Activated T-helper 17 cell treated with anti-CD3 and anti-CD28 coated beads, Interleukin-2, amount 50 U/mL, for 72 hours (primary cell): Measurements from ENCODE around the gene EBPL. TPM values are rescaled to one million over a fixed set of nuclear protein-coding genes. Genes with fewer than 3 reads are reported as not detected.

ENCODE experiments used
- ATAC-seq: fragments of 150-1000 bp; cut with Tn5 transposase; replicated peaks from 2 replicates; pipeline ENCODE4 v1.10.0; 2021; ENCODE audit warnings: mild to moderate bottlenecking, moderate library complexity
- H3K27ac Mint-ChIP-seq: one replicate; pipeline ENCODE4 v1.8.0; 2022; ENCODE audit warnings: mixed read lengths
- H3K27me3 Mint-ChIP-seq: one replicate; pipeline ENCODE4 v1.8.0; 2022; ENCODE audit warnings: mixed read lengths
- H3K36me3 Mint-ChIP-seq: one replicate; pipeline ENCODE4 v1.8.0; 2022; ENCODE audit warnings: low read depth, mild to moderate bottlenecking, mixed read lengths
- H3K4me1 Mint-ChIP-seq: one replicate; pipeline ENCODE4 v1.8.0; 2022; ENCODE audit warnings: mixed read lengths
- H3K4me3 Mint-ChIP-seq: one replicate; pipeline ENCODE4 v1.8.0; 2022; ENCODE audit warnings: mild to moderate bottlenecking, mixed read lengths
- H3K9me3 Mint-ChIP-seq: one replicate; pipeline ENCODE4 v1.8.0; 2022; ENCODE audit warnings: mixed read lengths
- total RNA-seq, 2 donors: library from RNA; stranded (reverse); gene quantifications; one replicate each; pipeline ENCODE4 v1.2.3, GENCODE V29; 2022

The EBPL gene
- total RNA-seq, 2 donors from 2014 or later, result 24.0 to 53.5 TPM

DNA sequence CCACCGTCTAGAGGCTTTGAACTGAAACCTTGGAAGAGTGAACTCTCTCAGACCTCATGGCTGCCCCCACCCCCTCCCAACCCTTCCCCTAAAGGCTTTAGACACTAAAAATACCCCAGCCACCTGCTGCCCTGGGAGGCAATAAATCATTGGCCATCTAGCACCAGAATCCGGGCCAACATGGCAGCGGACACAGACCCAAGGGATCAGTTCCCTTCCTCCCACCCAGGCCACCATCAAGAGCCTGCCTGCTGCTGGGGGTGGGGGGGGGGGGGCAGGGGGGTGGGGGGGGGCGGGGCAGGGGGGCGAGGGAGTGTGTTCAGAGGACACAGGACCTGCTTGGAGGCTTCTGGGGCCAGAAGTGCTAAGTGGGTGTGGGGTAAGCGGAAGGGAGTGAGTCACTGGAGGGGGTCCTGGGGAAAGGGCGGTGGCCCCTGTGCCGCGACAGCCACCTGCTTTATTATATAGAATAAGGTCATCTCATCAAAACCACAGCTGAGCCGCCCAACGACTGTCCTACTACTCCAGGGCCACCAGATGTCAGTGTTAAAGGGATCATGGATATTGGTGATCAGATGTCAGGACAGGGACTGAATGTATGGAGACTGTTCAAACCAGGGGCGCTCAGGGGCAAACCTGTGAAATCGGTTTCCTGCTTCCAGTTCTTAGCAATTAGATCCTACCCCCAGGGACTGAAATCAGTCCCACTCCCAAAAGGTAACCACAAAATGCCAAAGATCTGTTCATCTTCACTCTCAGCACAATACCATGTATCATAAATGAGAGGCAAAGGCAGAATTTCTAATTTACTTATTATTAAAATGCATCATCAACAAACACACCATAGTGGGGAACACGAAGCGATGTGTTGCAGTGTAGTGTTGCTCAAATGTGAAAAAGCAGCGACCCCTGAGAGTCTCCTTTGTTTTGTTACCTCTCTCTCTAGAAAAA is 38.7 kb downstream of the EBPL start:
- H3K9me3 Mint-ChIP-seq, result no peaks in the 10 kb centered on the region
- no peak overlapping the region for H3K27ac Mint-ChIP-seq
- no peaks in the 10 kb centered on the region for H3K4me1 Mint-ChIP-seq
- no peak overlapping the region for H3K4me3 Mint-ChIP-seq
- H3K36me3 Mint-ChIP-seq, result no peaks in the 10 kb centered on the region
- H3K27me3 Mint-ChIP-seq, result no peaks in the 10 kb centered on the region
- ATAC-seq, result no peak

- H3K4me3 Mint-ChIP-seq, result no peak overlapping the region
- ATAC-seq, result no peak
- no peaks in the 10 kb centered on the region for H3K9me3 Mint-ChIP-seq
- H3K4me1 Mint-ChIP-seq, result no peaks in the 10 kb centered on the region
- H3K27ac Mint-ChIP-seq, result no peak overlapping the region
- H3K36me3 Mint-ChIP-seq, result no peaks in the 10 kb centered on the region
- no peaks in the 10 kb centered on the region for H3K27me3 Mint-ChIP-seq
Measured at GRCh38 chr13:49651570-49652354, 39.5 kb downstream of the EBPL start.

- H3K27me3 Mint-ChIP-seq, result no peaks in the 10 kb centered on the region
- no peaks in the 10 kb centered on the region for H3K36me3 Mint-ChIP-seq
- no peak overlapping the region for H3K27ac Mint-ChIP-seq
- peaks cover 5% of the 10 kb centered on the region for H3K4me1 Mint-ChIP-seq
- no peak for ATAC-seq
- no peaks in the 10 kb centered on the region for H3K9me3 Mint-ChIP-seq
- no peak overlapping the region for H3K4me3 Mint-ChIP-seq
Measured at GRCh38 chr13:49649963-49650312, 41.3 kb downstream of the EBPL start.

DNA sequence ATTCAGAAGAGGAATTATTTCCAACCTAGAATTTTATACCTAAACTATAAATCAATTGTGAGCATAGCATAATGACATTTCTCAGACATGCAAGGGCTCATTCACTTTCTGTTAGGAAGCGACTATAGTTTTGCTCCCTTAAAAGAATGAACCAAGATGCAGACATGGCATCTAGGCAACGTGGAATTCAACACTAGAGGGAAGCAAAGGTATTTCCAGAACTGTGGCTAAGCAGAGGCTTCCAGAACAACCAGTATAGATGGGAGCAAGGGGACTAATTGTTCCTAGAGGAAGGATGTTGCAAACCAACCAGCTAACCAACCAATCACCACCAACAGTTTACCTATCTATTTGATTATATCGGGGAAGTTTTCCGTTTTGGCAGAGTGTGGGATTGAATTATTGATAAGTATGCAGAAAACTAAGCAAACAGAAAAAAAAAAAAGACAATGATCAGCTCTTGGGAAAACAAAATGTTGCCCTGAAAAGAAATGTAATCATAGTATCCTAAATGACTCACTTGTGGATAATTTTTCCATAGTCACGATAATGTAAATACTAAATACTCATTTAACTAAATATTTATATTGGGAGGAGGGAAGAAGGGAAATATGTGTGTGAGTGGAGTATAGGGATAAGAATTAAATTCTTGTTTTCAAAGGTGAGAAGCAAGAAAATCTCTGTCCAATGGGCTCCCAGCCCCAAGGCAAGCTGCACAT is 41.9 kb downstream of the EBPL start:
- H3K27ac Mint-ChIP-seq, result no peak overlapping the region
- no peaks in the 10 kb centered on the region for H3K27me3 Mint-ChIP-seq
- no peaks in the 10 kb centered on the region for H3K9me3 Mint-ChIP-seq
- peaks cover 5% of the 10 kb centered on the region for H3K4me1 Mint-ChIP-seq
- ATAC-seq, result no peak
- no peaks in the 10 kb centered on the region for H3K36me3 Mint-ChIP-seq
- H3K4me3 Mint-ChIP-seq, result no peak overlapping the region

DNA sequence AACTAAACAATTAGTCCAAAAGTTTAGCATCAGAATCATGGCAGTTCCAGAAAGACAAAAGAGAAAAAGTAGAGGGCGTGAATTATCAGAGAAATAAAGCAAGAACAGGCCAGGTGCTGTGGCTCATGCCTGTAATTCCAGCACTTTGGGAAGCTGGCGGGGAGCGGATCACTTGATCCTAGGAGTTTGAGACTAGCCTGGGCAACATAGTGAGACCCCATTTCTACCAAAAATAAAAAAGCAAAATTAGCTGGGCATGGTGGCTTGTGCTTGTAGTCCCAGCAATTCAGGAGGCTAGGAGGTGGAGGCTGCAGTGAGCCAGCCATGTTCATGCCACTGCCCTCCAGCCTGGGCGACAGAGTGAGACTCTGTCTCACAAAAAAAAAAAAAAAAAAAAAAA is 44.6 kb downstream of the EBPL start:
- no peak overlapping the region for H3K27ac Mint-ChIP-seq
- no peaks in the 10 kb centered on the region for H3K27me3 Mint-ChIP-seq
- H3K4me3 Mint-ChIP-seq, result no peak overlapping the region
- no peaks in the 10 kb centered on the region for H3K36me3 Mint-ChIP-seq
- H3K4me1 Mint-ChIP-seq, result peaks cover 5% of the 10 kb centered on the region
- no peak for ATAC-seq
- H3K9me3 Mint-ChIP-seq, result no peaks in the 10 kb centered on the region

DNA sequence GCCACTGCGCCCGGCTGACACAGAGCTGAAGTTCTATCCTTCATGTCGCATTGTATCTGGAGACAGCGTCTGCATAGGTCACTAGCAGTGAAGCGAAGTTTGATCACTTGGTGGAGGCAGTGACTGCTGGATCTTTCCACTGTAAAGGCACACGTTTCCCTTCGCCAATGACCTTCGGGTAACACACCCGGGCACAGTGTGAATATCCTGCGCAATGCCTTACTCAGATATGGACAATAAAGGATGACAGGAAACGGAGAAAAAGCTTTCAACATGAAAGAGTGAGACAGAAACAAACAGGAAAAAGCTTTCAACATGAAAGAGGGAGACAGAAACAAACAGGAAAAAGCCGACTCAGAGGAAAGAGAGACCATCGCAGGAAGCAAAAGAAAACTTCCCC is 45.8 kb downstream of the EBPL start:
- Mint-ChIP-seq H3K27me3 (no peaks in the 10 kb centered on the region), H3K4me3 (peak overlapping the region; percentile 7), H3K27ac (peak overlapping the region; percentile 23), H3K4me1 (peaks cover 5% of the 10 kb centered on the region), H3K9me3 (no peaks in the 10 kb centered on the region), H3K36me3 (no peaks in the 10 kb centered on the region)
- ATAC-seq, result peak; percentile 18

DNA sequence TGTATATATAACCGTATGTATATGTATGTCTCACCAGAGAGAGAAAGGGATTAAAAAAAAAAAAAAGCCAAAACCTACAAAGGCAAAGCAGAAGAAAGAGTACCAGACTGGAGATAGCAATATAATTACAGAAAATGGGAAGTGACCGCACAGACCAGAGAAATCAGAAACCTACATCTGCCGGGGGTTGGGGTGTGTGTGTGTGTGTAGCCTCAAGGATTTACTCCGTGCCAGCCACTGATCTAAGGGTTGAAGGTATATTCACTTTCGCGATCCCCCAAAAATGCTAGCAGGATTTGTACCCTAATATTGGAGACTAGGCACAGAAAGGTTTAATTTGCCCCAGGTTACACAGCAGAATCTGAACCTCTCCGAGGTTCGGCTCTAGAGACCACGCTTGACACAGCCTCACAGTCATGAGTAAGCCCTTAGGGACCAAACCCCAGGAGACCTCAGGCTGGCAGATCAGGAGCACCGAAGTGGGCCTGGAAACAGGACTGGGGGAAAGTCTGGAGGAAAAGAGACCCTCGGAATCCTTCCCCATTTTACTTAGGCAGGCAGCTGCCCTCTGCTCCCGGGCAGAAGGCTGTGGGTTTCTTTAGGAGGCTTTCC is 48.1 kb downstream of the EBPL start:
- ATAC-seq, result no peak
- Mint-ChIP-seq H3K36me3 (no peaks in the 10 kb centered on the region), H3K27ac (no peak overlapping the region), H3K9me3 (no peaks in the 10 kb centered on the region), H3K4me3 (no peak overlapping the region), H3K27me3 (no peaks in the 10 kb centered on the region), H3K4me1 (peaks cover 5% of the 10 kb centered on the region)

DNA sequence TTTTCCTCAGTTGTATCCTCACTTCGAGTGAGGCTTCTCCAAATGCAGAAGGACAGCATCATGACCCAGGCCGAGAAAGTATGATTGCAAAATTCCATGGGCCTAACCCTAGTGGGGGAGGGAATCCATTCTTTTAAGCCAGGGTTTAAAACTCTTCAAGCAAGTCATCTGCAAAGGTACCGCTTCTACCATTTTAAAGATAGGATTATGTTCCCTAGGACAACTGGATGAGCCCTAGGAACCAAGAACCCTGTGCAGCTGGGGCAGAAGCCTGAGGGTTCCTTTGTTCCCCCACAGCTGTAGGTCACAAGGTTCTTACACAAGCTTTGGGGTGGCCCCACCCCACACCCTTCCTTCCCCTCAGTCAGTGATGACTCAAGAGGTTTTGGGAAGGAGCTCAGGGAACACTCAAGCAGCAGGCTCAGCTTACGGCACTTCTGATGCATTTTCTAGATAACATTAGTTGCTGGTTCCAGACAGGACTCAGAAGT is 49.4 kb downstream of the EBPL start:
- H3K4me3 Mint-ChIP-seq, result no peak overlapping the region
- H3K27ac Mint-ChIP-seq, result no peak overlapping the region
- ATAC-seq, result no peak
- H3K9me3 Mint-ChIP-seq, result no peaks in the 10 kb centered on the region
- H3K27me3 Mint-ChIP-seq, result no peaks in the 10 kb centered on the region
- no peaks in the 10 kb centered on the region for H3K36me3 Mint-ChIP-seq
- peaks cover 5% of the 10 kb centered on the region for H3K4me1 Mint-ChIP-seq

DNA sequence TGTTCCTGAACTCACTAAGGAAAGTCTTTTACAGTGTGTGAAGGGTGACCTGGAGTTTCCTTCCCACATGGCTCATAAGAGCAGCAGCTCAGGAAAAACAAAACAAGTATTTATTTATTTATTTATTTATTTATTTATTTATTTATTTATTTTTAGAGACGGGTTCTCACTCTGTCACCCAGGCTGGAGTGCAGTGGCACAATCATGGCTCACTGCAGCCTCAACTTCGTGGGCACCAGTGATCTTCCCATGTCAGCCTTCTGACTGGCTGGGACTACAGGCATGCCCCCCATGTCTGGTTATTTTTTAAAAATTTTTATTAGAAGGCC is 52.6 kb downstream of the EBPL start:
- Mint-ChIP-seq H3K27me3 (no peaks in the 10 kb centered on the region), H3K4me3 (no peak overlapping the region), H3K9me3 (no peaks in the 10 kb centered on the region), H3K4me1 (no peaks in the 10 kb centered on the region), H3K27ac (no peak overlapping the region), H3K36me3 (no peaks in the 10 kb centered on the region)
- no peak for ATAC-seq

DNA sequence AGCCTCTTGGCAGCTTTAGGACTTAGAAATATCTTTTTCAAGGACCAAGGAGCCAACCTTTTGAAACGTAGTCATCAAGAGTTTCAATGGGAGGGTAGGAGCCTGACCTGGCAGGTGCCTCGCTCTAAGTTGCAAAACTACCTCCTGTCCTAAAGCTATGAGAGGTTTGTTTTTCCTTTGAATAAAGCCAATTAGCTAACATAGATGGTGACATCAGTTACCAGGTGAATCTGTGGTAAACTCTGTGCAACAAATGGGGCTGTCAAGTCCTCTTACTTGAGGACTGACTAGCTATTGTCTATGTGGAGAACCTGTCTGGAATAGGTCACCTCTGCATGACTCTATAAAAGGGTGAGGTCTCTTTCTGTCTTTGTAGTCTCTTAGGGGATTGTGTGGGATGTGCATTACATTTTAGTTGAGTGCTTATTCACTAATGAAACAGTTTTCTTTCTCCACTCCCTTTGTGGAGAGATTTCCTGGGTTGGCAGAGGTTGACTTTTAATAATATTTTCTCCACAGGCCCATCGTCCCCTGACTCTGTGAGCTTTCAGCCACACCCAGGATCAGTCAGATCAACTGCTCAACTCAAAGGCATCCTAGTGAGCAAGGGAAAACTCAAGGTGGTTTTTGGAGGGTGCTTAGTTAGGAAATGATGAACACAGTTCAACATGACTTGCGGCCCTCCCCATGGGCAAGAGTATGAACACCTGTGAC is 53.1 kb downstream of the EBPL start:
- Mint-ChIP-seq H3K36me3 (no peaks in the 10 kb centered on the region), H3K4me1 (no peaks in the 10 kb centered on the region), H3K27me3 (no peaks in the 10 kb centered on the region), H3K27ac (no peak overlapping the region), H3K4me3 (no peak overlapping the region), H3K9me3 (no peaks in the 10 kb centered on the region)
- no peak for ATAC-seq

GRCh38 chr13:49636705-49637104 is 54.6 kb downstream of the EBPL start:
- ATAC-seq, result no peak
- Mint-ChIP-seq H3K27ac (no peak overlapping the region), H3K4me3 (peak overlapping the region; percentile 20), H3K27me3 (no peaks in the 10 kb centered on the region), H3K4me1 (no peaks in the 10 kb centered on the region), H3K9me3 (no peaks in the 10 kb centered on the region), H3K36me3 (no peaks in the 10 kb centered on the region)

GRCh38 chr13:49635599-49636433 is 55.5 kb downstream of the EBPL start:
- Mint-ChIP-seq H3K4me3 (peak overlapping the region; percentile 20), H3K36me3 (no peaks in the 10 kb centered on the region), H3K27ac (no peak overlapping the region), H3K9me3 (no peaks in the 10 kb centered on the region), H3K27me3 (no peaks in the 10 kb centered on the region), H3K4me1 (no peaks in the 10 kb centered on the region)
- peak; percentile 48 for ATAC-seq

GRCh38 chr13:49633710-49634109 is 57.6 kb downstream of the EBPL start:
- H3K27me3 Mint-ChIP-seq, result no peaks in the 10 kb centered on the region
- H3K9me3 Mint-ChIP-seq, result no peaks in the 10 kb centered on the region
- H3K36me3 Mint-ChIP-seq, result no peaks in the 10 kb centered on the region
- ATAC-seq, result no peak
- no peak overlapping the region for H3K27ac Mint-ChIP-seq
- no peak overlapping the region for H3K4me3 Mint-ChIP-seq
- no peaks in the 10 kb centered on the region for H3K4me1 Mint-ChIP-seq
